HepG2 (cell line): Measurements from ENCODE around the gene EEF1AKMT4. TPM values are rescaled to one million over a fixed set of nuclear protein-coding genes. Genes with fewer than 3 reads are reported as not detected.

Experiments used
- ARNT2 ChIP-seq: sonication (generic); formaldehyde crosslinking; IDR thresholded peaks from 2 replicates; pipeline ENCODE4 v1.8.0; 2022; ENCODE audit warnings: mild to moderate bottlenecking, low read depth, missing genetic modification reagents, moderate library complexity
- KLF16 ChIP-seq, 2 experiments: sonication (generic) in 1 of 2; formaldehyde crosslinking in 1 of 2; IDR thresholded peaks; 2 replicates each; pipeline versions ENCODE4 v1.6.1 to v1.8.0; 2016 to 2023; ENCODE audit warnings: missing genetic modification reagents in 2 of 2, missing compliant biosample characterization in 1 of 2
- MXD4 ChIP-seq: IDR thresholded peaks from 2 replicates; pipeline ENCODE4 v1.6.1; 2016; ENCODE audit warnings: mild to moderate bottlenecking, missing biosample characterization, missing genetic modification reagents
- NFYB ChIP-seq: sonication (generic); formaldehyde crosslinking; IDR thresholded peaks from 2 replicates; pipeline ENCODE4 v1.4.0; 2020; ENCODE audit warnings: missing genetic modification reagents
- PRDM15 ChIP-seq: sonication (generic); formaldehyde crosslinking; IDR thresholded peaks from 2 replicates; pipeline ENCODE4 v1.4.0; 2020; ENCODE audit warnings: missing genetic modification reagents
- TCF7L2 ChIP-seq: IDR thresholded peaks from 2 replicates; pipeline ENCODE4 v1.6.1; 2011; ENCODE audit warnings: mild to moderate bottlenecking, low read depth, low read length, moderate library complexity
- TFDP2 ChIP-seq: sonication (generic); formaldehyde crosslinking; IDR thresholded peaks from 2 replicates; pipeline ENCODE4 v1.4.0; 2020; ENCODE audit warnings: missing genetic modification reagents
- TGIF2 ChIP-seq: IDR thresholded peaks from 2 replicates; pipeline ENCODE4 v1.6.1; 2016; ENCODE audit warnings: control low read depth, missing compliant biosample characterization
- THAP7 ChIP-seq: sonication (generic); formaldehyde crosslinking; IDR thresholded peaks from 2 replicates; pipeline ENCODE4 v1.8.1; 2023; ENCODE audit warnings: mild to moderate bottlenecking, missing genetic modification reagents
- ZC3H4 ChIP-seq: sonication (generic); formaldehyde crosslinking; IDR thresholded peaks from 2 replicates; pipeline ENCODE4 v1.4.0; 2020; ENCODE audit warnings: missing genetic modification reagents, borderline replicate concordance
- ZHX2 ChIP-seq, 2 experiments: sonication (generic) in 1 of 2; formaldehyde crosslinking in 1 of 2; IDR thresholded peaks; 2 replicates each; pipeline versions ENCODE4 v1.6.1 to v1.9.0; 2014 to 2022; ENCODE audit warnings: antibody characterized with exemption in 1 of 2, borderline replicate concordance in 1 of 2, inconsistent platforms in 1 of 2, low read depth in 1 of 2, missing genetic modification reagents in 1 of 2
- ZNF383 ChIP-seq: sonication (generic); formaldehyde crosslinking; IDR thresholded peaks from 2 replicates; pipeline ENCODE4 v1.4.0; 2020; ENCODE audit warnings: missing genetic modification reagents, mild to moderate bottlenecking, borderline replicate concordance
- ZNF570 ChIP-seq: sonication (generic); formaldehyde crosslinking; IDR thresholded peaks from 2 replicates; pipeline ENCODE4 v1.4.0; 2020; ENCODE audit warnings: mild to moderate bottlenecking, missing genetic modification reagents, borderline replicate concordance
- ZNF614 ChIP-seq: IDR thresholded peaks from 2 replicates; pipeline ENCODE4 v1.6.1; 2018; ENCODE audit warnings: missing biosample characterization, missing genetic modification reagents, inconsistent platforms, borderline replicate concordance
- ZNF713 ChIP-seq: sonication (generic); formaldehyde crosslinking; IDR thresholded peaks from 2 replicates; pipeline ENCODE4 v1.4.0; 2020; ENCODE audit warnings: mild to moderate bottlenecking, missing genetic modification reagents
- ZNF777 ChIP-seq: sonication (generic); formaldehyde crosslinking; IDR thresholded peaks from 2 replicates; pipeline ENCODE4 v1.4.0; 2020; ENCODE audit warnings: missing genetic modification reagents
- ZNF883 ChIP-seq: sonication (generic); formaldehyde crosslinking; IDR thresholded peaks from 2 replicates; pipeline ENCODE4 v1.5.1; 2020; ENCODE audit warnings: mild to moderate bottlenecking, missing genetic modification reagents; ENCODE audit errors: not compliant biosample characterization
- polyA plus RNA-seq, 8 experiments: library from polyadenylated mRNA; depleted of rRNA in 3 of 8; stranded (reverse) in 7 of 8; unstranded in 1 of 8; fragments of >200 nt; fragmentation: Illumina TruSeq in 4 of 8; extraction: Trizol in 4 of 8; gene quantifications; 2 replicates each; pipeline versions ENCODE4 v1.2.1 to v1.2.3, GENCODE V29; 2011 to 2016; ENCODE audit warnings: low read depth in 4 of 8, missing spikeins in 1 of 8, mixed read lengths in 1 of 8; ENCODE audit not compliant: insufficient read depth in 1 of 8
- total RNA-seq, 5 experiments: library from RNA; depleted of rRNA; stranded (reverse); fragments of >200 nt; fragmentation: Illumina TruSeq; extraction: Trizol; gene quantifications; 2 replicates each; pipeline ENCODE4 v1.2.3, GENCODE V29; 2016; ENCODE audit warnings: low read depth in 1 of 5

Gene EEF1AKMT4
- total and polyA plus RNA-seq, 2 of the 13 experiments (the other 11 are each of a cell fraction or from before 2014, with no cell fraction given) = 13.1 to 15.8 TPM

- TF ChIP-seq TCF7L2 = no peak
- no peak for TF ChIP-seq ZC3H4 (CRISPR knock-in tag)
- TF ChIP-seq MXD4 (CRISPR knock-in tag) = no peak
- no peak for TF ChIP-seq ZNF777 (CRISPR knock-in tag)
- TF ChIP-seq PRDM15 (CRISPR knock-in tag) = no peak
- TF ChIP-seq KLF16 (CRISPR knock-in tag; IDR thresholded peaks at IDR 0.05) = 0 out of 4 replicates have a peak, but pooled peaks of 1 of the 2 experiments have one; percentile 2
- no peak for TF ChIP-seq ZNF883 (CRISPR knock-in tag)
- no peak for TF ChIP-seq THAP7 (CRISPR knock-in tag)
- TF ChIP-seq TFDP2 (CRISPR knock-in tag) = no peak
- TF ChIP-seq ZNF614 (CRISPR knock-in tag) = 0 out of 2 replicates have a peak, but pooled peaks have one; percentile 52
- TF ChIP-seq ZNF570 (CRISPR knock-in tag) = no peak
- peak; percentile 58; the same call in 1 of the 2 replicates for TF ChIP-seq TGIF2
- TF ChIP-seq NFYB (CRISPR knock-in tag) = no peak
- TF ChIP-seq ZNF713 = no peak
- no peak for TF ChIP-seq ZHX2 (IDR thresholded peaks at IDR 0.05; ENCODE audit: low read depth)
- no peak for TF ChIP-seq ZHX2 (CRISPR knock-in tag; IDR thresholded peaks at IDR 0.05; ENCODE audit: borderline replicate concordance)
- TF ChIP-seq ARNT2 (CRISPR knock-in tag) = 0 out of 2 replicates have a peak, but pooled peaks have one; percentile 11
- no peak for TF ChIP-seq ZNF383 (CRISPR knock-in tag)
These were observed 826 bp downstream of the EEF1AKMT4 start (continued) for GRCh38 chr3:184250167-184250828.
